Stimulated activated CD4-positive, alpha-beta T cell treated with anti-CD3 and anti-CD28 coated beads, Interleukin-12 subunit alpha, Interleukin-12 subunit beta, amount 100 ng/mL, for 24 hours (primary cell): ENCODE measurements around the gene HOXA11.
A peak's percentile ranks its signal among the peaks of the same experiment; 100 is the strongest.

Source experiments
- DNase-seq, 2 experiments: peaks; one replicate each; pipeline ENCODE4 v3.0.0-alpha.2; 2020; ENCODE audit warnings: low read depth in 2 of 2

Gene HOXA11

GRCh38 chr7:27185013-27185853, at the start of gene HOXA11:
TSS of gene HOXA11 (minus strand) at chr7:27185232. CDS start at chr7:27185144, 88 bp downstream.
- DNase-seq: no peak

DNA sequence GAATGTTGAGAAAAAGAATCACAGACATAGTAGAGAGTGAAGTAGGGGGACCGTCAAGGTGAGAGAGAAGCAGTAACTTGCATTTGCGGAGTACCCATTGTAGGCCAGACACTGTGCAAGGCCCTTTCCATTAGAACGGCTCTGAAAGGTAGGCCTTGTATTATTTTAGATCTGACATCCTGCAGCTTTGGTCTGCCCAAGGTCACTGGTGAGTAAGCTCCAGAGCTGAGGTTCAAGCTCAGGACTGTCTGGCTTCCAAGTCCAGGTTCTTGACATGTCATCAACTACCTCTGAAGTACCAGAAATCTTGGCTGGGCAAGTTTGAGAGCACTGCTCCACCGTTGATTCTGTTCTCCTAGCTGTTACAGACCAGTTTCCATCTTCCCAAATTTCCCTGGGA, 44.4 kb upstream of the HOXA11 start:
- DNase-seq: no peak

GRCh38 chr7:27224983-27225934, 40.2 kb upstream of the HOXA11 start:
- DNase-seq: no peak

DNA sequence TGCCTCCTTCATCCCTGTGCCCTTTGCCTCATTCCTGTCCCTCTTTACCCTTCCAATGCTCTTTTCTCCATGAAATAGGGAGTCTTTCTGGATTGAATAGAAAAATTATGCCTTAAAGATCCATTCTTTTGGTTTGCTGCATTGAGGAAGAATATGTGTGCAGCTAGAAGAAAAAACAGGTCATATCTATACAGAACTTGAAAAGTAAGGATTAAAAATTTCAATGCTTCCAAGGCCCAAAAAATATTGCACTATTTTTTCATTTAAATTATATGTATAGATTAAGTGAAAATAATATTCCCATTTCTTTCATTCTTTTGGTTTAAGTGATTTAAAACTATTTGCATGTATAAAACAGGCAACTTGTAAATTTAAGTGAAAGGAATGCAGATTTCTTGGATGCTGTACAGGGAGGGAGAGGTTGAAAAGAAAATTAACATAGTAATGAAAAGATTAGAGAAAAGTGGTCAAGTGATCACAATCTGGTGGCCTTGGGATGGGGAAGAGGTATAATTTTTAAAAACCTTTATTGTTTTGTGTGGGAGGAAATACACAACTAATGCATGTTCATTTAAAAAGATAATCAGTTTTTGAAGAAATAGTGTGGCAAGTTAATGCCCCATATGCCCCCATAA, 39.0 kb upstream of the HOXA11 start:
- no peak for DNase-seq

DNA sequence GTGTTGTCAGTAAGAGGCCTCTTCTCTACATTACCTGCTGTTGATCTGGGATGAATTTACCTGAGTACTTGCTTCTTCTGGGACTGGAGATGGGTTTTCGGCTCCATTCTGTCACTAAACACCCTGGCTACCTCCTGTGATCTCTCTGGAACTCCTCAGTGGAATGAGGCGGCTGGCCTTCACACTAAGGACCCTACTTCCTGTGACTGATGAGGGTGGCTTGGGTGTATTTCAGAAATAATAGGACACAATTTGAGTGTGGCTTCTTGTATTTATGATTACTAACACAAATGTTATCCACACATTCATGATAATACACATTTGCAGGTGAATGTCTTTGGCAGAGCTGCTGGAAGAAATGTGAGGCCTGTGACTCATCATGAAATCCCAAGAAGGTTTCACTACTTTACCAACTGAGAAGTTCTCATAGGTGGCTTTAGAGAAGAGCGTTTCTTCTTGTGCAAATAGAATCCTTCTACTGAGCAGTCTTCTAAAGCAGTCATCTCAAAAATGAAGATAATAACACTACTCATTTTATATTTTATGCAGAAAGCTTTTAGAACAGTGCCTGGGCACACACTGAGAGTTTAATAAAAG, 36.3 kb upstream of the HOXA11 start:
- DNase-seq: no peak

- DNase-seq: no peak
These were observed 35.5 kb upstream of the HOXA11 start for GRCh38 chr7:27220440-27220955.

DNA sequence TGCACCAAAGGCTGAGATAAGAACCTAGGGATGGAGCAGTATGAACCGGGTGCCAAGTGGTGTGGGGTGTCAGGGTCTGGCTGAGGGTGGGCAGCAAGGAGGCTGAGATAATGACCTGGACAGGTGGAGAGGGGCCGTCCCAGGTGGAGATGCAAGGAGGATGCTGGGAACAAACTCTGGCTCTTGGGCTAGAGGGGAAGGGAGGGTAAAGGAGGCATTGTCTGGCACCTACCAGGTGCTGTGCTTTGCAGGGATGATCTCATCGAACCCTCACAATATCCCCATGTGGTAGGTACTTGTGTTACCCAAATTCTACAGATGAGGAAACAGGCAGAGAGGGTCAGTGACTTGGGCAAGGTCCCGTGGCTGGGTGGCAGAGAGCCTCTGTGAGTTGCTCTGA, 34.8 kb upstream of the HOXA11 start:
- DNase-seq: no peak

DNA sequence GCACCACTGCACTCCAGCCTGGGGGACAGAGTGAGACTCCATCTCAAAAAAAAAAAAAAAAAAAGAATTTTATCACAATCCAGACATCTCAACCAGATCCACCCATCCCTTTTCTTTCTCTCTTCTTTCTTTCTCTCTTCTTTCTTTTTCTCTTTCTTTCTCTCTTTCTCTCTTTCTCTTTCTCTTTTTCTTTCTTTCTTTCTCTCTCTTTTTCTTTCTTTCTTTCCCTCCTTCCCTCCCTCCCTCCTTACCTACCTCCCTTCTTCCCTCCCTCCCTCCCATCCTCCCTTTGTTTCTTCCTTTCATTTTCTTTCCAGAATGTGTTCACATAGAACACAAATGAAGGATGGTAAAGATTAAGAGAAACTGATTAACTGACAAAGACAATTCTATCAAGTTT, 32.9 kb upstream of the HOXA11 start:
- no peak for DNase-seq

- DNase-seq: no peak
These were observed 30.3 kb upstream of the HOXA11 start for GRCh38 chr7:27215356-27215755.

- DNase-seq: no peak
These were observed 29.4 kb upstream of the HOXA11 start for GRCh38 chr7:27214239-27214950.

DNA sequence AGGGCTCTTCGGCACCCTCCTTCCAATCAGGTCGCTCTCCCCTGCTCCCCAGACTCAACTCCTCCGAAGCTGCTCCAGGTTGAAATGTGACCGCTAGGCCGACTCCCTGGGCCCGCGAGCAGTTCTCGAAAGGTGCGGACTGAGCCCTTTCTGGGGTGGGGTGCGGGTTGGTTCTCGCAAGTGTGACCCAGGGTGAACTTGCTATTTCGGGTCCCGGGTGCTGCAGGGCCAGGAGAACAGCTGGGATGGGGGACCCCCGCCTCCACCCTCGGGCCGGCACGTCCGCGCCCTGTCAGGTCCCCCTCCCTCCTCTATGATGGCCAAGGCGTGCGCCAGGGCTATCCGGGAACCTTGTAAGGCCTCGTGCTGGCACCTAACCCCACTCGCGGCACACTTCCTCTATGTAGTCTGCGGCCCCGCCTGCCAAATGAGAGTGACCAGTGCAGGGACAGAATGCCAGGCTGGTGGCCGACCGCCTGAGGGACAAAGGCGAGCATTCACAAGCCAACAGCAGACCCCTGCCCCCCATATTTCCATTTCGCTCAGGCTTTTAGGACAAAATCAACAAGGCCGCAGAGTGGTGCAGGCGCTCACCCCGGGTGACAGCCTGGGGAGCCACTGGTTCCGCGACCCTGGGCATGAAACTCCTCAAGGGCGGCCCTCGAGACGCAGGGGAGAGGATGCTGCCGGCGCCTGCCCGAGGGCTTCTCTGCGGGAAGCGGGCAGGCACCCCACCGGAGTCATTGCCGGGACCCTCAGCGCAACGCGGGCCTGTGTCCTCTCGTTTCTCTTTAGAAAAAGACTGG, 28.6 kb upstream of the HOXA11 start:
- no peak for DNase-seq

DNA sequence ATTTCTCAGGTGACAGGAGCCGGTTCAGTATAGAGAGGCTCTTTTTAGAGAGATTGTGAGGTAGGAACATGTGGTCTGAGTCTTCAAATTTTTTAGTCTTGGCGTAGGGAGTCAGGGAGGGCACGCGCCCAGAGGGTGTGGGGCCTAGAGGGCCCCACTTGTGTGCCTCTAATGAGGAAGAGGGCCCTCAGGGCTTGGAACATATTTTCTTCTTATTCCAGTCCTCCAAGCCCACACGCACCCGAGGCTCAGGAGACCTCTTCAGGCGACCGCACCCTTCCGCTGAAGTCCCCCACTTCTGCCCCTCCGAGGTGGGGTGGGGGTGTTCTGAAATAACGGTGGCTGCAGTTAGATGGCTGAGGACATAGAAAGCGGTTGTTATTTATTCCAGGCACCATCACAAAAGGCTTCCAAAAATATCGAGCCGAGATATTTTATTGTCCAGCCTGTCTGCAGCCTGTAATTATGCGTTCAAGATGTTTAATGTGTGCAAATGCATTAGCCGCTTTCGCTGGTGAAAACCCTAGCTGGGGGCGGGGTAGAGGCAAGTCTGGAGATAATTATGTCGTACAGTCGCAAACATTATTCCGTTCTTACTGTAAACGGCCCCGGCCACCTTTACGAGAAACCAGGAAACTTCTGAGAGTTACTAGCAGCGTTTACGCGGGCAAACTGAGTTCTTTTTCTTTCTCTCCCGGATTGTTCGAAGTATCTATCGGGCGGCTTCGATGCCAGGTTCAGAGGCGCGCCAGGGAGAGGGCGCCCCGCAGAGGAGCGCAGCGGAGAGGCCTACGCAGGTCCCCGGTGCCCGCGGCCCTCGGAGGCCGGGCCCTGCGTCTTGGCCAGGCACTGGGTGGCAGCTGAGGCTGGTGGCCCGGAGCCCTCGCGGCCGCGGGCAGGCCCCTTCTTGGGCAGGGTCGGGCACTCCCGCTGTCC, 27.7 kb upstream of the HOXA11 start:
- no peak for DNase-seq

DNA sequence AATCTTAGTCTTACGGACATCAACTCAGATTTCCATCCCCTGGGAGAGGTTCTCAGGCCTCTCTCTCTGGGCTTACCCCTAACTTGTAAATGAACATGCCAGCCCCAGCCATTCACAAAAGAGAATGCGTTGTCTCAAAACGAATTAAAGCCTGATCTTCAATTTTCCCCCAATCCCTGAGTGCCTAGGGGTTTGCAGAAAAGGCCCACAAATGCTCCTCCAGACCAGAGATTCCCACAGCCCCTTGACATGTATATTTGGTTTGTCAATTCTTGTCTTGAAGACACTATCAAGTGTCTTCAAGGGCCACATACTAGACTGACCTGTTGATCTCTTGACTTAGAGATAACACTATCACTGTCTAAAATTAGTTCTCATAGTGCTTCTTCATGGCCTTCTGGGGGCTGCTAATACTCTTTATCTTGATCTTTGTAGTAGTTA, 26.8 kb upstream of the HOXA11 start:
- no peak for DNase-seq

DNA sequence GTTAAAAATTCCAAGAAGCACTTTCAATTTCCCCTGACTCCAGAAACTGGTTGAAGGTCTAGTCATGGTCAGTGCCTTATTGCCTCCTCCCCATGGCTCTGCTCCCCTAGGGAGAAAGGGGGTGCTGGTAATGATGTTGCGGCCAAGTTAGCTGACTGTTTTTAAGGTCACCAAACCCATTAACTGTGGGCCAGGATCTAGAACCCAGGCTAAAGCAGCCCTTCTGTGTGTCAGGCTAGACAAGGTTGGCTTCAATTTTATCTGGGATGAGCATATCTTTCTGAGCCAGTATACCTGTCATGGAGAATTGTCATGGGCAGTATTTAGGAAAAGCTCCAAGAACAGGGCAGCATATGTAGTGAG, 26.0 kb upstream of the HOXA11 start:
- DNase-seq: no peak

DNA sequence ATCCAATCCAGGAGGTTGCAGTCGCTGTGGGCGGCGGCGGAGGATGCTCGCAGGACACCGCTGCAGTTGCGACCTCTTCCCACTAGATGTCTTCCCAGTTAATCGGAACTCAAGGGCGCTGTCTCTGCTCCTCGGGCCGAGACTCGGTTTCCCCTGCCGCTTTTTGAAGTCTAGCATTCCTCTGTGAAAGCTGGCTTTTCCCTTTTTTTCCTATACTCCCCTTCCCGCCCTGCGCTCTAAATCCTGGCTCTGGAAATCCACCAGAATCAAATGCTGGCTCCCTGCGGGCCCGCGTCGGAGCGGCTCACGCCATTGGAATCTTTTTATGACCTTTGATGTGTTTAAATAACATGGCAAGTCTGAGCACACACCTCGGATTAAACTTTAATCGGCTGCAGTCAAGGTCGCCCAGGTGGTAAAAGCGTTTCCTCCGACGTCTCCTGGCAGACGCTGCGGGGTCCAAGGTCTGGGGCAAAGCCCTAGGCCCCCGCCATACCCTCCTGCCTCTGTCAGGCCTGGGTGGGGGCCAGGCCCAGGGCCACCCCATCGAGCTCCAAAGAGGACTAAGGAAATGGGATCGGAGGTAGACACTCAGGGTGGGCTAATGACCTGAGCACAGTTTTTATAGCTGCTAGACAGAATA, 25.5 kb upstream of the HOXA11 start:
- peak in 1 of 2 experiments; percentile 52 for DNase-seq

DNA sequence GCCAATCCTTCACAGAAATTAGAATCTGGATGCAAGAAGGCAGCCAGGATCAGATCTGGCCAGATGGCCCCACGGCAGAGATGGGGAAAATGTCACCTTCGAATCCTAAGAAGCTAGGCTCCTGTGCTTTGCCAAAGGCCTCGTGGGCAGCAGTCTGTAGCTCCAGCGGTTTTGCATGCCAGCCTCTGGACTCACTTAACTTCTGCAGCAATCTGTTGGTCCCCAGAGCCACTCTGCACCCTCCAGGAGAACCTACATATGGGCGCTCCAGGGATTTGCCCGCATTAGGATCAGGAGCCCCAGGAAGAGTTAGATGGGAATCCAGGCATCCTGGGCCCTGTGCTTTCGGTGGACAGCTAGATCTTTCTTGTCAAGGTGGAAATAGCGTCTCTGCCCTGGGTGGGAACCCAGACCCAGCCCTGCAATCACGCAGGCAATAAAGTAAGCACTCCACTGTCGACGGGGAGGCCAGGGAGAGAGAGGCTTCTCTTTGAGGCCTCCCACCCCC, 25.0 kb upstream of the HOXA11 start:
- DNase-seq: no peak

- no peak for DNase-seq
These were observed 24.0 kb upstream of the HOXA11 start for GRCh38 chr7:27208998-27209397.

DNA sequence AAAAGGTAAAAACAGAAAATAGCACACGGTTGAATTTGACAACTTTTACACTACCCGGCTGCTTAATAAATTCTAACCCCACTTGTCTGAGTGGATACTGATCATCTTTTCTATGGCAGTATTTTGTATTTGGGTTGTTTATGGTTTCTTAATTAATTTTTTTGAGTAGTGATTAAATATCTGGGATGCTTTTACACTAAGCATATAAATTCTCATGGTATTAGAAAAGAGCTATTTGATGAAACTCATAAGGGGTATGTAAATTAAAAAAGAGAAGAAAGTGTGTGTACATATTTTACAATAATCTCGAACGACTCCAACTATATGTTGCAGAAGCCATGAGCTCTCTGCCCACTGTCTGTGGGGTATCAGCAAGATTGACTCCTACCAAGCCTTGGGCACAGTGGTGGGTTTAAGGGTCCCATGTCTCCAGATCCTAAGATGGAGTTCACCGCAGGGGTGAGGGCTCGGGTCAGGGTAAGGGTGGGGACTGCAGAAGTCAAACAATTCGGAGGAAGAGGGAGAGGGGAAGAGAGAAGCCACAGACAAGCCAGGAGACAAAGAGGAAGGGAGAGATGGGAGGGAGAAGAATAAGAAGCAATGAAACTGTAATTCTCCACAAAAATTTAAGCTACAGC, 22.4 kb upstream of the HOXA11 start:
- no peak for DNase-seq
